ENCODE data around the gene PTK7. TPM values are rescaled to one million over a fixed set of nuclear protein-coding genes. Genes with fewer than 3 reads are reported as not detected.
A peak's percentile ranks its signal among the peaks of the same experiment; 100 is the strongest.
"Not testable (repeated sequence)": the region's sequence is repeated elsewhere in the genome, so short reads cannot be mapped to it uniquely, and the experiment has no call there.

The PTK7 gene
- total and polyA plus RNA-seq, 5 donors from 2014 or later: 0.25 to 2.3 TPM; not detected in 3

DNA sequence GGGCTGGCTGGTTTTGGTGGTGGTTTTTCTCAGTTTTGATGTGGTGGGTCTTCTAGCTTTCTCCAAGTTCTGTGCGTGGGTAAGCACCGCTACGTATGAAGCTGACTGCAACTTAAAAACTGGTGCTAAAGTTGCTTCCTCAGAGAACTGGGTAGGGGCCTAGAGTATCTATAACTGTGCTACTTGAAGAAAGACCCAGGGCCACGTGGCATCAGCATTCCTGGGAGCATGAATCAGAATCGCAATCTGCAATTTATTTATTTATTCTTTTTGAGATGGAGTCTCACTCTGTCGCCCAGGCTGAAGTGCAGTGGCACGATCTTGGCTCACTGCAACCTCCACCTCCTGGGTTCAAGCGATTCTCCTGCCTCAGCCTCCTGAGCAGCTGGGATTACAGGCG lies 5.8 kb downstream of the PTK7 start:
- not testable (repeated sequence) for ATAC-seq (ENCODE audit: low read depth in 2 of 2); H3K4me3 ChIP-seq (ENCODE audit: low read depth, low read length); H3K4me1 ChIP-seq (ENCODE audit: control insufficient read depth, insufficient read depth, low read length, poor library complexity, severe bottlenecking); H3K36me3 ChIP-seq (ENCODE audit: control insufficient read depth, insufficient read depth, low read length); H3K36me3 Mint-ChIP-seq; H3K4me3 Mint-ChIP-seq; H3K27ac ChIP-seq (ENCODE audit: insufficient read depth, low read length, poor library complexity, severe bottlenecking); H3K9me3 Mint-ChIP-seq; H3K9me3 ChIP-seq (ENCODE audit: control insufficient read depth in 2 of 2, low read length in 2 of 2); DNase-seq
- H3K27me3 ChIP-seq (ENCODE audit: control insufficient read depth, insufficient read depth, low read length): peaks cover 17% of the 10 kb centered on the region
- Mint-ChIP-seq H3K27me3 (peaks cover 43% of the 10 kb centered on the region), H3K4me1 (peaks cover 0 to 13% (median 2%) of the 10 kb centered on the region in 4 donors), H3K27ac (peak overlapping the region in 1 of 3 donors; percentile 11)

GRCh38 chr6:43082806-43083655 lies 6.9 kb downstream of the PTK7 start:
- H3K27me3 ChIP-seq (ENCODE audit: control insufficient read depth, insufficient read depth, low read length): peaks cover 7% of the 10 kb centered on the region
- no peak overlapping the region for H3K27ac Mint-ChIP-seq

GRCh38 chr6:43086022-43086658 lies 10.0 kb downstream of the PTK7 start:
- DNase-seq: no peak

More at GRCh38 chr6:43082806-43083655, 6.9 kb downstream of the PTK7 start:
- ATAC-seq (ENCODE audit: low read depth in 2 of 2) (no peak), DNase-seq (no peak)
- peaks cover 0 to 3% (median 0%) of the 10 kb centered on the region in 7 donors for H3K9me3 Mint-ChIP-seq
- Histone ChIP-seq H3K36me3 (ENCODE audit: control insufficient read depth, insufficient read depth, low read length) (no peaks in the 10 kb centered on the region), H3K4me3 (ENCODE audit: low read depth, low read length) (no peak overlapping the region), H3K9me3 (ENCODE audit: control insufficient read depth in 2 of 2, low read length in 2 of 2) (no peaks in the 10 kb centered on the region), H3K27ac (ENCODE audit: insufficient read depth, low read length, poor library complexity, severe bottlenecking) (no peak overlapping the region), H3K4me1 (ENCODE audit: control insufficient read depth, insufficient read depth, low read length, poor library complexity, severe bottlenecking) (no peaks in the 10 kb centered on the region)
- H3K27me3 Mint-ChIP-seq: peaks cover 35% of the 10 kb centered on the region
- H3K4me3 Mint-ChIP-seq: no peak overlapping the region
- no peaks in the 10 kb centered on the region for H3K36me3 Mint-ChIP-seq
- H3K4me1 Mint-ChIP-seq: peaks cover 0 to 7% (median 2%) of the 10 kb centered on the region in 4 donors

GRCh38 chr6:43088654-43089056 lies 12.5 kb downstream of the PTK7 start:
- Histone ChIP-seq H3K4me1 (ENCODE audit: control insufficient read depth, insufficient read depth, low read length, poor library complexity, severe bottlenecking) (peaks cover 7% of the 10 kb centered on the region), H3K9me3 (ENCODE audit: control insufficient read depth in 2 of 2, low read length in 2 of 2) (no peaks in the 10 kb centered on the region), H3K27me3 (ENCODE audit: control insufficient read depth, insufficient read depth, low read length) (no peaks in the 10 kb centered on the region), H3K4me3 (ENCODE audit: low read depth, low read length) (no peak overlapping the region), H3K36me3 (ENCODE audit: control insufficient read depth, insufficient read depth, low read length) (no peaks in the 10 kb centered on the region), H3K27ac (ENCODE audit: insufficient read depth, low read length, poor library complexity, severe bottlenecking) (no peak overlapping the region)
- Mint-ChIP-seq H3K27ac (no peak overlapping the region), H3K36me3 (no peaks in the 10 kb centered on the region), H3K4me1 (peaks cover 2 to 15% (median 11%) of the 10 kb centered on the region in 4 donors), H3K4me3 (no peak overlapping the region), H3K9me3 (no peaks in the 10 kb centered on the region), H3K27me3 (peaks cover 8% of the 10 kb centered on the region)
- ATAC-seq (ENCODE audit: low read depth in 2 of 2) (no peak), DNase-seq (no peak)

More at GRCh38 chr6:43086022-43086658, 10.0 kb downstream of the PTK7 start:
- ATAC-seq (ENCODE audit: low read depth in 2 of 2): no peak
- H3K27ac Mint-ChIP-seq: peak overlapping the region in 2 of 3 donors; percentile 14 to 55
- peaks cover 0 to 3% (median under 1%) of the 10 kb centered on the region in 4 donors for H3K4me1 Mint-ChIP-seq
- Histone ChIP-seq H3K36me3 (ENCODE audit: control insufficient read depth, insufficient read depth, low read length) (no peaks in the 10 kb centered on the region), H3K27ac (ENCODE audit: insufficient read depth, low read length, poor library complexity, severe bottlenecking) (no peak overlapping the region), H3K27me3 (ENCODE audit: control insufficient read depth, insufficient read depth, low read length) (no peaks in the 10 kb centered on the region), H3K4me1 (ENCODE audit: control insufficient read depth, insufficient read depth, low read length, poor library complexity, severe bottlenecking) (no peaks in the 10 kb centered on the region), H3K9me3 (ENCODE audit: control insufficient read depth in 2 of 2, low read length in 2 of 2) (no peaks in the 10 kb centered on the region), H3K4me3 (ENCODE audit: low read depth, low read length) (no peak overlapping the region)
- H3K36me3 Mint-ChIP-seq: no peaks in the 10 kb centered on the region
- H3K9me3 Mint-ChIP-seq: no peaks in the 10 kb centered on the region
- H3K27me3 Mint-ChIP-seq: peaks cover 9% of the 10 kb centered on the region
- no peak overlapping the region for H3K4me3 Mint-ChIP-seq

- H3K4me1 Mint-ChIP-seq: peaks cover 7 to 20% (median 13%) of the 10 kb centered on the region in 4 donors
- H3K27me3 Mint-ChIP-seq: peaks cover 8% of the 10 kb centered on the region
Measured at GRCh38 chr6:43089467-43089866, 13.4 kb downstream of the PTK7 start.

DNA sequence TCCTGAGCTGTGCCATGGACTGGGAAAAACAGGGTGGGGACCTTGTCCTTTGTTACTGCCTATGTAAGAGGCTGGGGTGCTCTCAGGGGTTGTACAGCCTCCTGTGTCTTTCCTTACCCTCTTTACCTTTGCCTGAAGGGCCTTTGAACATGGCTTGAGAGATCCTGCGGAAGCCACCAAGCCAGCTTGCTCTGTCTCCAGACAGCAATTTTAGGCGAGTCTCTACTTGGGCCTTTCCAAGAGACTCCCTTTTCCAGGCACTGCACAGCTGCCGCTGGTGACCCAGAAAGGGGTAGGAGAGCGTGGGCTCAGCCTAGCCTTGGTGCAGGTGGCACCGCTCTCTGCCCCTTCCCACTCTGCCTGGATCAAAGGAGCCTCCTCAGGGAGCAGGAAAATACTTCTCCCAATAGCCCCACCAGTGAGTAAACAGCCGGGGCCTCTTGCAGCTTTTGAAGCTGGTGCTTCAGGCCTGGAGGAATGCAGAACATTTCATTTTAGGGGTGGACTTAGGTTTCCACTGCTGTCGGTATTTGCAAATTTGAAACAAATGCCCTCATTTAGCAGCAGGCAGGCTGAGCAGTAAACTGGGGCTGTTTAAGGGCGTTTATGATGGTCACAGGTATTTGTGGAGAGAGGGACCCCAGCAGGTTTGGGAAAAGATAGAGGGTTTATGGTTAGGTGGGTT lies 13.9 kb downstream of the PTK7 start:
- peaks cover 7% of the 10 kb centered on the region for H3K4me1 ChIP-seq (ENCODE audit: control insufficient read depth, insufficient read depth, low read length, poor library complexity, severe bottlenecking)
- no peaks in the 10 kb centered on the region for H3K27me3 ChIP-seq (ENCODE audit: control insufficient read depth, insufficient read depth, low read length)
- no peak for ATAC-seq (ENCODE audit: low read depth in 2 of 2)
- Mint-ChIP-seq H3K27ac (no peak overlapping the region), H3K9me3 (no peaks in the 10 kb centered on the region), H3K36me3 (no peaks in the 10 kb centered on the region), H3K4me3 (peak overlapping the region in 1 of 4 donors; percentile 58), H3K27me3 (peaks cover 8% of the 10 kb centered on the region), H3K4me1 (peaks cover 7 to 20% (median 13%) of the 10 kb centered on the region in 4 donors)
- no peaks in the 10 kb centered on the region for H3K9me3 ChIP-seq (ENCODE audit: control insufficient read depth in 2 of 2, low read length in 2 of 2)
- no peaks in the 10 kb centered on the region for H3K36me3 ChIP-seq (ENCODE audit: control insufficient read depth, insufficient read depth, low read length)
- H3K27ac ChIP-seq (ENCODE audit: insufficient read depth, low read length, poor library complexity, severe bottlenecking): no peak overlapping the region
- no peak overlapping the region for H3K4me3 ChIP-seq (ENCODE audit: low read depth, low read length)
- no peak for DNase-seq

More at GRCh38 chr6:43089467-43089866, 13.4 kb downstream of the PTK7 start:
- Histone ChIP-seq H3K9me3 (ENCODE audit: control insufficient read depth in 2 of 2, low read length in 2 of 2) (no peaks in the 10 kb centered on the region), H3K4me1 (ENCODE audit: control insufficient read depth, insufficient read depth, low read length, poor library complexity, severe bottlenecking) (peaks cover 7% of the 10 kb centered on the region), H3K27ac (ENCODE audit: insufficient read depth, low read length, poor library complexity, severe bottlenecking) (no peak overlapping the region), H3K36me3 (ENCODE audit: control insufficient read depth, insufficient read depth, low read length) (no peaks in the 10 kb centered on the region), H3K4me3 (ENCODE audit: low read depth, low read length) (no peak overlapping the region), H3K27me3 (ENCODE audit: control insufficient read depth, insufficient read depth, low read length) (no peaks in the 10 kb centered on the region)
- Mint-ChIP-seq H3K4me3 (no peak overlapping the region), H3K9me3 (no peaks in the 10 kb centered on the region), H3K36me3 (no peaks in the 10 kb centered on the region), H3K27ac (no peak overlapping the region)
- no peak for DNase-seq
- ATAC-seq (ENCODE audit: low read depth in 2 of 2): no peak

- peaks cover 8% of the 10 kb centered on the region for H3K27me3 Mint-ChIP-seq
- H3K9me3 Mint-ChIP-seq: no peaks in the 10 kb centered on the region
- Histone ChIP-seq H3K9me3 (ENCODE audit: control insufficient read depth in 2 of 2, low read length in 2 of 2) (no peaks in the 10 kb centered on the region), H3K27me3 (ENCODE audit: control insufficient read depth, insufficient read depth, low read length) (no peaks in the 10 kb centered on the region), H3K27ac (ENCODE audit: insufficient read depth, low read length, poor library complexity, severe bottlenecking) (no peak overlapping the region), H3K4me3 (ENCODE audit: low read depth, low read length) (no peak overlapping the region), H3K36me3 (ENCODE audit: control insufficient read depth, insufficient read depth, low read length) (no peaks in the 10 kb centered on the region), H3K4me1 (ENCODE audit: control insufficient read depth, insufficient read depth, low read length, poor library complexity, severe bottlenecking) (peaks cover 7% of the 10 kb centered on the region)
- peaks cover 7 to 23% (median 13%) of the 10 kb centered on the region in 4 donors for H3K4me1 Mint-ChIP-seq
- H3K36me3 Mint-ChIP-seq: no peaks in the 10 kb centered on the region
- no peak for ATAC-seq (ENCODE audit: low read depth in 2 of 2)
- H3K4me3 Mint-ChIP-seq: no peak overlapping the region
- H3K27ac Mint-ChIP-seq: no peak overlapping the region
- no peak for DNase-seq
Measured at GRCh38 chr6:43090559-43090956, 14.4 kb downstream of the PTK7 start.
